Lower leg skin (tissue), 3 donors: ENCODE data around the gene ZNF385A.

Experiments
- POLR2A ChIP-seq, 2 donors: fragments of 450-650 bp; IDR thresholded peaks; one replicate each; pipeline ENCODE4 v1.6.1; 2016 to 2017; ENCODE audit warnings: antibody characterized with exemption in 2 of 2, mild to moderate bottlenecking in 1 of 2, moderate library complexity in 1 of 2
- TF ChIP-seq, protein P1 (sequence below), 3 donors: fragments of 450-650 bp; IDR thresholded peaks; one replicate each; pipeline ENCODE4 v1.5.1; 2016; ENCODE audit warnings: antibody characterized with exemption in 3 of 3, mild to moderate bottlenecking in 3 of 3, moderate library complexity in 2 of 3

DNA sequence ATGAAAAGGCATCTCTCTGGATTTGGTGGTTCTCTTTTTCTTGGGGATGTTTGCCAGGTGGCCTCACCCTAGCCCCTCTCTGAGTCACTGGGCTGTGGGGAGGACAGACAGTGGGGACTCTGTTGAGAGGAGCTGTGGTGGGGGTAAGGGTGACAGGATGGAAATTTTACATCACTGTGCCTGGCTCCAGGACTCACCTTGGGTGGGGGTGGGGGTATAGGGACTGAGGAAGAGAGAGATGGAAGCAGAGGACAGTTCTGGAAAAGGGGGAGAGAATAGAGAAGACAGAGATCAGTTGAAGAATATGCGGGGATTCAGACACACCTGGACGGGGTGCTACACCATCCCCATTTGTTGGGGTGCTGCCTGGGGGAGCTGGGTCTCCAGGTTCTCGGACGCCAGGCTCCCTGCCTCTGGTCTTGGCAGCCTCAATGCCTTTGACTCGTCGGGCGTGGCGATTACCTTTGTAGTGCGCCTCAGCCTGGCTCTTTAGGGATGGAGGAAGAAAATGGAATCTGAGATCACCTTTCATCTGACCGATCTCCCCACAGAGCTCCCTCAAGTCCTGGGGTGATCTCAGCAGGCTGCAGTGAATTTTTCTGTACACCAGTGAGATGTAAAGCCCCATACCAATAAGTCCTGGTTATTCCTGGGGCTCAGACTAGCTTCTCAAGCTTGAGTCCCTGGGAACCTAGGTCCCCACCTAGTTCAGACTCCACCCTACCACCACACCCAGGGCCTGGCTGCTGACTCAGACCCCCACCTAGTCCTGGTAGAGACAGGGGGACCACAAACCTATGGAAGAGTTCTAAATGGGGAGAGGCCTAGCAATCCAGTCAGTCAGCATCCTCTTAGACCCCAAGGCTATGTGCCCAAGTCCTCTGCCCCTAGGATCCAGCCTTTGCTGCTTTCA is 10.6 kb downstream of the ZNF385A start:
- TF ChIP-seq, protein P1, sequence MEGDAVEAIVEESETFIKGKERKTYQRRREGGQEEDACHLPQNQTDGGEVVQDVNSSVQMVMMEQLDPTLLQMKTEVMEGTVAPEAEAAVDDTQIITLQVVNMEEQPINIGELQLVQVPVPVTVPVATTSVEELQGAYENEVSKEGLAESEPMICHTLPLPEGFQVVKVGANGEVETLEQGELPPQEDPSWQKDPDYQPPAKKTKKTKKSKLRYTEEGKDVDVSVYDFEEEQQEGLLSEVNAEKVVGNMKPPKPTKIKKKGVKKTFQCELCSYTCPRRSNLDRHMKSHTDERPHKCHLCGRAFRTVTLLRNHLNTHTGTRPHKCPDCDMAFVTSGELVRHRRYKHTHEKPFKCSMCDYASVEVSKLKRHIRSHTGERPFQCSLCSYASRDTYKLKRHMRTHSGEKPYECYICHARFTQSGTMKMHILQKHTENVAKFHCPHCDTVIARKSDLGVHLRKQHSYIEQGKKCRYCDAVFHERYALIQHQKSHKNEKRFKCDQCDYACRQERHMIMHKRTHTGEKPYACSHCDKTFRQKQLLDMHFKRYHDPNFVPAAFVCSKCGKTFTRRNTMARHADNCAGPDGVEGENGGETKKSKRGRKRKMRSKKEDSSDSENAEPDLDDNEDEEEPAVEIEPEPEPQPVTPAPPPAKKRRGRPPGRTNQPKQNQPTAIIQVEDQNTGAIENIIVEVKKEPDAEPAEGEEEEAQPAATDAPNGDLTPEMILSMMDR (IDR thresholded peaks at IDR 0.05): no peak
- no peak for TF ChIP-seq POLR2A (IDR thresholded peaks at IDR 0.05)
